ENCODE measurements around the gene NT5C1B.

Gene NT5C1B

DNA sequence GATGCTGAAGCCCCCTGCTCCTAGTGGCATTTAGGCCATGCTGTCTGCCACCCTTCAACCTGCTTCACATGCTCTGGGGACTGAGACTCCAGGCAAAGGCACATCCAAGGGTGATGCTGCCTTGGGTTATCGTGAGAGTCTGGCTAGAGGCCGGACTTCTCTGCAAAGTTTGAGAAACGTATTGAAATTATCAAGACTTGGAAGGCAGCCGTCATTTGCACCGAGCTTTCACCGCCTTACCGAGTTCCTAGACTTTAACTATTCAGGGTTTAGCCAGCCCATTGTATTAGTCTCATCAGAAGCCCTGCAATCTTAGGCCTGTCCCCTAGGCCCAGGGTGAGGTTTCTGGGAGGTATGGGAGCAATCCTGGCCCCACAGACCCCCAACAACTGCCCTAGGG, 62.9 kb downstream of the NT5C1B start:
- no peak for TF ChIP-seq EZH2 (IDR thresholded peaks at IDR 0.05; ENCODE audit: borderline replicate concordance, low read length)
- no peak for TF ChIP-seq CTCF (IDR thresholded peaks at IDR 0.05; ENCODE audit: low read length)

GRCh38 chr2:18525852-18526251, 63.5 kb downstream of the NT5C1B start:
- H3K27me3 ChIP-seq (ENCODE audit: insufficient read depth, low read length): no peaks in the 10 kb centered on the region
- H3K9me3 ChIP-seq (ENCODE audit: low read length): no peaks in the 10 kb centered on the region
- H3K9ac ChIP-seq (ENCODE audit: low read length): no peak overlapping the region
- no peaks in the 10 kb centered on the region for H3K79me2 ChIP-seq (ENCODE audit: insufficient read depth, low read length)
- no peak overlapping the region for H3K27ac ChIP-seq (ENCODE audit: low read depth, low read length, poor library complexity, severe bottlenecking)
- no peaks in the 10 kb centered on the region for H3K9me2 ChIP-seq (ENCODE audit: low read depth, low read length)
- no peaks in the 10 kb centered on the region for H3K4me1 ChIP-seq (ENCODE audit: insufficient read depth, low read length, severe bottlenecking)
- no peak overlapping the region for H3K4me2 ChIP-seq (ENCODE audit: low read length)
- no peaks in the 10 kb centered on the region for H4K20me1 ChIP-seq (ENCODE audit: insufficient read depth, low read length)
- H3K36me3 ChIP-seq (ENCODE audit: insufficient read depth, low read length): no peaks in the 10 kb centered on the region
- TF ChIP-seq CTCF (IDR thresholded peaks at IDR 0.05; ENCODE audit: low read length): no peak
- TF ChIP-seq EZH2 (IDR thresholded peaks at IDR 0.05; ENCODE audit: borderline replicate concordance, low read length): no peak
- H3F3A ChIP-seq (ENCODE audit: insufficient read depth, low read length): no peaks in the 10 kb centered on the region
- H3K4me3 ChIP-seq (ENCODE audit: low read depth, low read length, poor library complexity, severe bottlenecking): no peak overlapping the region
- no peak overlapping the region for H2AFZ ChIP-seq (ENCODE audit: low read length)

More for the DNA sequence above, 62.9 kb downstream of the NT5C1B start:
- Histone ChIP-seq H2AFZ (ENCODE audit: low read length) (no peak overlapping the region), H3K79me2 (ENCODE audit: insufficient read depth, low read length) (no peaks in the 10 kb centered on the region), H3K9me3 (ENCODE audit: low read length) (no peaks in the 10 kb centered on the region), H3K4me3 (ENCODE audit: low read depth, low read length, poor library complexity, severe bottlenecking) (no peak overlapping the region), H4K20me1 (ENCODE audit: insufficient read depth, low read length) (no peaks in the 10 kb centered on the region), H3K27ac (ENCODE audit: low read depth, low read length, poor library complexity, severe bottlenecking) (no peak overlapping the region), H3K9me2 (ENCODE audit: low read depth, low read length) (no peaks in the 10 kb centered on the region), H3F3A (ENCODE audit: insufficient read depth, low read length) (no peaks in the 10 kb centered on the region), H3K4me1 (ENCODE audit: insufficient read depth, low read length, severe bottlenecking) (no peaks in the 10 kb centered on the region), H3K4me2 (ENCODE audit: low read length) (no peak overlapping the region), H3K36me3 (ENCODE audit: insufficient read depth, low read length) (no peaks in the 10 kb centered on the region), H3K27me3 (ENCODE audit: insufficient read depth, low read length) (no peaks in the 10 kb centered on the region), H3K9ac (ENCODE audit: low read length) (no peak overlapping the region)

DNA sequence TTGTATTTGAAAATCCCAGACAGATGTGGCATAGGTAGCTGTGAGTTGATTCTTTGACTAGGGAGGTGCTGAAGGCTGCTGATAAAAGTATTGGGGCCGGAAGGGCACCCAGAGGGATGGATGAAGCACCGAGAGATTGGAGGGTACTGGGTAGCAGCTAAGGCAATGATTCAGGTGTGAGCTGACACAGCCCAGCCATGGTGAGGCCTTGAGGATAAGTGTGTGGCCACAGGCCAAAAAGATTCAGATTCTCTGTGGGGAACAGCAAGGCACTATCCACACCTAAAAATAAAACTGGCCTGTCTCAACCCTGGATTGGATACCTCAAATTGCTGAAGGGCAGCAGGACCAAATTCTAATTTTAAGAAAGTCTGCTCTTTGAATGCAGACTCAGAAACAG, 64.1 kb downstream of the NT5C1B start:
- H3K4me3 ChIP-seq (ENCODE audit: low read depth, low read length, poor library complexity, severe bottlenecking): no peak overlapping the region
- no peaks in the 10 kb centered on the region for H3F3A ChIP-seq (ENCODE audit: insufficient read depth, low read length)
- no peak for TF ChIP-seq EZH2 (IDR thresholded peaks at IDR 0.05; ENCODE audit: borderline replicate concordance, low read length)
- no peak for TF ChIP-seq CTCF (IDR thresholded peaks at IDR 0.05; ENCODE audit: low read length)
- no peak overlapping the region for H3K27ac ChIP-seq (ENCODE audit: low read depth, low read length, poor library complexity, severe bottlenecking)
- no peak overlapping the region for H3K4me2 ChIP-seq (ENCODE audit: low read length)
- no peaks in the 10 kb centered on the region for H4K20me1 ChIP-seq (ENCODE audit: insufficient read depth, low read length)
- no peaks in the 10 kb centered on the region for H3K9me2 ChIP-seq (ENCODE audit: low read depth, low read length)
- H3K79me2 ChIP-seq (ENCODE audit: insufficient read depth, low read length): no peaks in the 10 kb centered on the region
- H3K36me3 ChIP-seq (ENCODE audit: insufficient read depth, low read length): no peaks in the 10 kb centered on the region
- H3K9ac ChIP-seq (ENCODE audit: low read length): no peak overlapping the region
- no peaks in the 10 kb centered on the region for H3K27me3 ChIP-seq (ENCODE audit: insufficient read depth, low read length)
- H3K9me3 ChIP-seq (ENCODE audit: low read length): no peaks in the 10 kb centered on the region
- no peak overlapping the region for H2AFZ ChIP-seq (ENCODE audit: low read length)
- no peaks in the 10 kb centered on the region for H3K4me1 ChIP-seq (ENCODE audit: insufficient read depth, low read length, severe bottlenecking)
